Measurements from ENCODE around the gene LINC00237.

DNA sequence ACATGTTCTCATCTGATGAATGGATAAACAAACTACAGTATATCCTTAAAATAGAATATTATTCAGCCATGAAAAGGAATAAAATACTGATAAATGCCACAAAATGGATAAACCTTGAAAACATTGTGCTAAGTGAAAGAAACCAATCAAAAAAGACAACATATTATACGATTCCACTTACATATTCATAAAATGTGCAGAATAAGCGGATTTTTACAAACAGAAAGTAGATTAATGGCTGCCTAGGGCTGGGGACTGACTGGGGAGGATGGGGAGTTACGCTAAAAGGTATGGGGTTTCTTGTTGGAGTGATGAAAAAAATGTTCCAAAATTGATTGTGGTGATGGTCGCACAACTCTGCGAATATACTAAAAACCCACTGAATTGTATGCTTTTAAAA lies 49.1 kb upstream of the LINC00237 start:
- no peak for TF ChIP-seq SNRNP70 (optimal IDR thresholded peaks at IDR 0.05; ENCODE audit: low read depth, low read length)
- TF ChIP-seq, protein P1, sequence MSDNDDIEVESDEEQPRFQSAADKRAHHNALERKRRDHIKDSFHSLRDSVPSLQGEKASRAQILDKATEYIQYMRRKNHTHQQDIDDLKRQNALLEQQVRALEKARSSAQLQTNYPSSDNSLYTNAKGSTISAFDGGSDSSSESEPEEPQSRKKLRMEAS (CRISPR knock-in tag; IDR thresholded peaks at IDR 0.05): no peak
- no peak for TF ChIP-seq ELF4 (CRISPR knock-in tag; IDR thresholded peaks at IDR 0.05)
- TF ChIP-seq ZFP36 (IDR thresholded peaks at IDR 0.05; ENCODE audit: low read depth, low read length, partially characterized antibody): no peak
- no peak for TF ChIP-seq HNRNPL (IDR thresholded peaks at IDR 0.05; ENCODE audit: low read depth, low read length)
- TF ChIP-seq, protein P2, sequence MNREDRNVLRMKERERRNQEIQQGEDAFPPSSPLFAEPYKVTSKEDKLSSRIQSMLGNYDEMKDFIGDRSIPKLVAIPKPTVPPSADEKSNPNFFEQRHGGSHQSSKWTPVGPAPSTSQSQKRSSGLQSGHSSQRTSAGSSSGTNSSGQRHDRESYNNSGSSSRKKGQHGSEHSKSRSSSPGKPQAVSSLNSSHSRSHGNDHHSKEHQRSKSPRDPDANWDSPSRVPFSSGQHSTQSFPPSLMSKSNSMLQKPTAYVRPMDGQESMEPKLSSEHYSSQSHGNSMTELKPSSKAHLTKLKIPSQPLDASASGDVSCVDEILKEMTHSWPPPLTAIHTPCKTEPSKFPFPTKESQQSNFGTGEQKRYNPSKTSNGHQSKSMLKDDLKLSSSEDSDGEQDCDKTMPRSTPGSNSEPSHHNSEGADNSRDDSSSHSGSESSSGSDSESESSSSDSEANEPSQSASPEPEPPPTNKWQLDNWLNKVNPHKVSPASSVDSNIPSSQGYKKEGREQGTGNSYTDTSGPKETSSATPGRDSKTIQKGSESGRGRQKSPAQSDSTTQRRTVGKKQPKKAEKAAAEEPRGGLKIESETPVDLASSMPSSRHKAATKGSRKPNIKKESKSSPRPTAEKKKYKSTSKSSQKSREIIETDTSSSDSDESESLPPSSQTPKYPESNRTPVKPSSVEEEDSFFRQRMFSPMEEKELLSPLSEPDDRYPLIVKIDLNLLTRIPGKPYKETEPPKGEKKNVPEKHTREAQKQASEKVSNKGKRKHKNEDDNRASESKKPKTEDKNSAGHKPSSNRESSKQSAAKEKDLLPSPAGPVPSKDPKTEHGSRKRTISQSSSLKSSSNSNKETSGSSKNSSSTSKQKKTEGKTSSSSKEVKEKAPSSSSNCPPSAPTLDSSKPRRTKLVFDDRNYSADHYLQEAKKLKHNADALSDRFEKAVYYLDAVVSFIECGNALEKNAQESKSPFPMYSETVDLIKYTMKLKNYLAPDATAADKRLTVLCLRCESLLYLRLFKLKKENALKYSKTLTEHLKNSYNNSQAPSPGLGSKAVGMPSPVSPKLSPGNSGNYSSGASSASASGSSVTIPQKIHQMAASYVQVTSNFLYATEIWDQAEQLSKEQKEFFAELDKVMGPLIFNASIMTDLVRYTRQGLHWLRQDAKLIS (CRISPR knock-in tag; IDR thresholded peaks at IDR 0.05): no peak
- TF ChIP-seq, protein P3, sequence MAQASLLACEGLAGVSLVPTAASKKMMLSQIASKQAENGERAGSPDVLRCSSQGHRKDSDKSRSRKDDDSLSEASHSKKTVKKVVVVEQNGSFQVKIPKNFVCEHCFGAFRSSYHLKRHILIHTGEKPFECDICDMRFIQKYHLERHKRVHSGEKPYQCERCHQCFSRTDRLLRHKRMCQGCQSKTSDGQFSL (CRISPR knock-in tag; IDR thresholded peaks at IDR 0.05): no peak
- TF ChIP-seq, protein P3 (tag; IDR thresholded peaks at IDR 0.05): no peak
- TF ChIP-seq, protein P4, sequence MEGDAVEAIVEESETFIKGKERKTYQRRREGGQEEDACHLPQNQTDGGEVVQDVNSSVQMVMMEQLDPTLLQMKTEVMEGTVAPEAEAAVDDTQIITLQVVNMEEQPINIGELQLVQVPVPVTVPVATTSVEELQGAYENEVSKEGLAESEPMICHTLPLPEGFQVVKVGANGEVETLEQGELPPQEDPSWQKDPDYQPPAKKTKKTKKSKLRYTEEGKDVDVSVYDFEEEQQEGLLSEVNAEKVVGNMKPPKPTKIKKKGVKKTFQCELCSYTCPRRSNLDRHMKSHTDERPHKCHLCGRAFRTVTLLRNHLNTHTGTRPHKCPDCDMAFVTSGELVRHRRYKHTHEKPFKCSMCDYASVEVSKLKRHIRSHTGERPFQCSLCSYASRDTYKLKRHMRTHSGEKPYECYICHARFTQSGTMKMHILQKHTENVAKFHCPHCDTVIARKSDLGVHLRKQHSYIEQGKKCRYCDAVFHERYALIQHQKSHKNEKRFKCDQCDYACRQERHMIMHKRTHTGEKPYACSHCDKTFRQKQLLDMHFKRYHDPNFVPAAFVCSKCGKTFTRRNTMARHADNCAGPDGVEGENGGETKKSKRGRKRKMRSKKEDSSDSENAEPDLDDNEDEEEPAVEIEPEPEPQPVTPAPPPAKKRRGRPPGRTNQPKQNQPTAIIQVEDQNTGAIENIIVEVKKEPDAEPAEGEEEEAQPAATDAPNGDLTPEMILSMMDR (IDR thresholded peaks at IDR 0.05 in 2 of 3, conservative IDR thresholded peaks at IDR 0.05 in 1 of 3; ENCODE audit: insufficient read depth in 2 of 3, low read depth in 1 of 3, low read length in 3 of 3): no peak
- TF ChIP-seq, protein P5, sequence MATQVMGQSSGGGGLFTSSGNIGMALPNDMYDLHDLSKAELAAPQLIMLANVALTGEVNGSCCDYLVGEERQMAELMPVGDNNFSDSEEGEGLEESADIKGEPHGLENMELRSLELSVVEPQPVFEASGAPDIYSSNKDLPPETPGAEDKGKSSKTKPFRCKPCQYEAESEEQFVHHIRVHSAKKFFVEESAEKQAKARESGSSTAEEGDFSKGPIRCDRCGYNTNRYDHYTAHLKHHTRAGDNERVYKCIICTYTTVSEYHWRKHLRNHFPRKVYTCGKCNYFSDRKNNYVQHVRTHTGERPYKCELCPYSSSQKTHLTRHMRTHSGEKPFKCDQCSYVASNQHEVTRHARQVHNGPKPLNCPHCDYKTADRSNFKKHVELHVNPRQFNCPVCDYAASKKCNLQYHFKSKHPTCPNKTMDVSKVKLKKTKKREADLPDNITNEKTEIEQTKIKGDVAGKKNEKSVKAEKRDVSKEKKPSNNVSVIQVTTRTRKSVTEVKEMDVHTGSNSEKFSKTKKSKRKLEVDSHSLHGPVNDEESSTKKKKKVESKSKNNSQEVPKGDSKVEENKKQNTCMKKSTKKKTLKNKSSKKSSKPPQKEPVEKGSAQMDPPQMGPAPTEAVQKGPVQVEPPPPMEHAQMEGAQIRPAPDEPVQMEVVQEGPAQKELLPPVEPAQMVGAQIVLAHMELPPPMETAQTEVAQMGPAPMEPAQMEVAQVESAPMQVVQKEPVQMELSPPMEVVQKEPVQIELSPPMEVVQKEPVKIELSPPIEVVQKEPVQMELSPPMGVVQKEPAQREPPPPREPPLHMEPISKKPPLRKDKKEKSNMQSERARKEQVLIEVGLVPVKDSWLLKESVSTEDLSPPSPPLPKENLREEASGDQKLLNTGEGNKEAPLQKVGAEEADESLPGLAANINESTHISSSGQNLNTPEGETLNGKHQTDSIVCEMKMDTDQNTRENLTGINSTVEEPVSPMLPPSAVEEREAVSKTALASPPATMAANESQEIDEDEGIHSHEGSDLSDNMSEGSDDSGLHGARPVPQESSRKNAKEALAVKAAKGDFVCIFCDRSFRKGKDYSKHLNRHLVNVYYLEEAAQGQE (IDR thresholded peaks at IDR 0.05; ENCODE audit: borderline replicate concordance): no peak
- TF ChIP-seq, protein P5 (CRISPR knock-in tag; IDR thresholded peaks at IDR 0.05; ENCODE audit: low read depth): no peak
- no peak for TF ChIP-seq CEBPG (CRISPR knock-in tag; IDR thresholded peaks at IDR 0.05)
- no peak for TF ChIP-seq CEBPG (tag; conservative IDR thresholded peaks at IDR 0.05 in 1 of 2, IDR thresholded peaks at IDR 0.05 in 1 of 2)
- no peak for TF ChIP-seq ZBTB8A (IDR thresholded peaks at IDR 0.05; ENCODE audit: partially characterized antibody)
- TF ChIP-seq DPF2 (IDR thresholded peaks at IDR 0.05): no peak
- TF ChIP-seq CBFB (CRISPR knock-in tag; IDR thresholded peaks at IDR 0.05): no peak
